Activated CD8-positive, alpha-beta T cell treated with anti-CD3 and anti-CD28 coated beads, Interleukin-2, amount 10 ng/mL, durations not matched to agents 7 days and 5 days (primary cell): ENCODE measurements around the gene FAM174C. TPM values are rescaled to one million over a fixed set of nuclear protein-coding genes. Genes with fewer than 3 reads are reported as not detected.

Experiments used
- total RNA-seq, 2 experiments: library from RNA; stranded (reverse); gene quantifications; one replicate each; pipeline ENCODE4 v1.2.3, GENCODE V29; 2021

Gene FAM174C
- total RNA-seq, 2 experiments from 2014 or later, result 57.1 TPM

Other genes starting within 250 kb of the FAM174C start
- gene CNN2, start 248.9 kb upstream of the FAM174C start, total RNA-seq, result 100 to 1,000 TPM; 417 to 455 TPM
- gene ABCA7, start 235.4 kb upstream of the FAM174C start, total RNA-seq, result 10 to 100 TPM; 76.6 to 77.5 TPM
- gene ARHGAP45, start 208.4 kb upstream of the FAM174C start, total RNA-seq, result 100 to 1,000 TPM; 433 to 445 TPM
- gene POLR2E, start 180.2 kb upstream of the FAM174C start, total RNA-seq, result 100 to 1,000 TPM; 176 to 177 TPM
- 100 to 1,000 TPM; 174 to 177 TPM for gene GPX4, start 171.5 kb upstream of the FAM174C start, total RNA-seq
- gene SBNO2, start 101.3 kb upstream of the FAM174C start, total RNA-seq, result 10 to 100 TPM; 58.6 to 70.5 TPM
- gene STK11, start 69.8 kb upstream of the FAM174C start, total RNA-seq, result 10 to 100 TPM; 68.8 to 70.8 TPM
- under 1 TPM in 1 of 2 experiments, not detected in 1; 0.10 TPM for gene CBARP, start 37.5 kb upstream of the FAM174C start, total RNA-seq
- gene ATP5F1D, start 33.8 kb upstream of the FAM174C start, total RNA-seq, result 100 to 1,000 TPM; 209 to 222 TPM
- 10 to 100 TPM; 88.4 to 94.3 TPM for gene MIDN, start 26.9 kb upstream of the FAM174C start, total RNA-seq
- gene CIRBP, start 6.2 kb upstream of the FAM174C start, total RNA-seq, result 100 to 1,000 TPM; 172 to 195 TPM
- gene EFNA2, start 10.3 kb downstream of the FAM174C start, total RNA-seq, result not detected
- gene NDUFS7, start 108.4 kb downstream of the FAM174C start, total RNA-seq, result 100 to 1,000 TPM; 122 to 127 TPM
- 10 to 100 TPM; 26.2 to 26.8 TPM for gene GAMT, start 126.0 kb downstream of the FAM174C start, total RNA-seq
- gene DAZAP1, start 132.1 kb downstream of the FAM174C start, total RNA-seq, result 100 to 1,000 TPM; 264 to 270 TPM
- gene RPS15, start 162.9 kb downstream of the FAM174C start, total RNA-seq, result 1,000 to 10,000 TPM; 1,384 TPM
- gene APC2, start 174.6 kb downstream of the FAM174C start, total RNA-seq, result not detected
- gene C19orf25, start 203.7 kb downstream of the FAM174C start, total RNA-seq, result 10 to 100 TPM; 33.3 to 38.2 TPM
- gene PCSK4, start 214.8 kb downstream of the FAM174C start, total RNA-seq, result 1 to 10 TPM; 3.4 to 4.1 TPM
- 1 to 10 TPM; 1.7 to 1.9 TPM for gene REEP6, start 215.7 kb downstream of the FAM174C start, total RNA-seq
- gene ADAMTSL5, start 237.5 kb downstream of the FAM174C start, total RNA-seq, result 1 to 10 TPM; 2.8 to 3.9 TPM
- gene PLK5, start 248.5 kb downstream of the FAM174C start, total RNA-seq, result not detected